H9 (cell line): Measurements from ENCODE around the gene PRICKLE3. TPM values are rescaled to one million over a fixed set of nuclear protein-coding genes. Genes with fewer than 3 reads are reported as not detected.
A peak's percentile ranks its signal among the peaks of the same experiment; 100 is the strongest.

Experiments
- DNase-seq: peaks from one replicate; pipeline ENCODE4 v3.0.0-alpha.2; 2017
- H2AFZ ChIP-seq: one replicate; pipeline ENCODE4 v1.6.1; 2013; ENCODE audit warnings: mild to moderate bottlenecking, low read length, control low read depth, moderate library complexity
- H2AK5ac ChIP-seq: 2 replicates; pipeline ENCODE4 v1.6.1; 2013; ENCODE audit warnings: low read length, control low read depth, mixed read lengths; ENCODE audit not compliant: insufficient read length
- H2BK120ac ChIP-seq: one replicate; pipeline ENCODE4 v1.6.1; 2013; ENCODE audit warnings: low read depth, mild to moderate bottlenecking, low read length, control low read depth, inconsistent platforms; ENCODE audit not compliant: poor library complexity, severe bottlenecking
- H2BK12ac ChIP-seq: 2 replicates; pipeline ENCODE4 v1.6.1; 2013; ENCODE audit warnings: low read length, control low read depth, mixed read lengths, low read depth; ENCODE audit not compliant: insufficient read length
- H2BK15ac ChIP-seq: 2 replicates; pipeline ENCODE4 v1.6.1; 2013; ENCODE audit warnings: low read depth, low read length, control low read depth
- H2BK20ac ChIP-seq: one replicate; pipeline ENCODE4 v1.6.1; 2013; ENCODE audit warnings: low read depth, mild to moderate bottlenecking, low read length, control low read depth, inconsistent platforms; ENCODE audit not compliant: poor library complexity, severe bottlenecking
- H2BK5ac ChIP-seq: 2 replicates; pipeline ENCODE4 v1.6.1; 2013; ENCODE audit warnings: low read length, control low read depth, mixed read lengths; ENCODE audit not compliant: insufficient read length
- H3K14ac ChIP-seq: 2 replicates; pipeline ENCODE4 v1.6.1; 2013; ENCODE audit warnings: low read length, control low read depth; ENCODE audit not compliant: insufficient read depth
- H3K18ac ChIP-seq: 2 replicates; pipeline ENCODE4 v1.6.1; 2013; ENCODE audit warnings: low read depth, mild to moderate bottlenecking, mixed read lengths, low read length, control low read depth; ENCODE audit not compliant: insufficient read length
- H3K23ac ChIP-seq: 2 replicates; pipeline ENCODE4 v1.6.1; 2013; ENCODE audit warnings: low read length, control low read depth, mixed read lengths, low read depth; ENCODE audit not compliant: insufficient read length
- H3K23me2 ChIP-seq: 2 replicates; pipeline ENCODE4 v1.6.1; 2013; ENCODE audit warnings: low read depth, mild to moderate bottlenecking, mixed read lengths, low read length, control low read depth; ENCODE audit not compliant: insufficient read length, poor library complexity, severe bottlenecking
- H3K27ac ChIP-seq: 2 replicates; pipeline ENCODE4 v1.5.1; 2013; ENCODE audit warnings: low read length, control low read depth, mixed read lengths, low read depth; ENCODE audit not compliant: insufficient read length
- H3K27me3 ChIP-seq: 2 replicates; pipeline ENCODE4 v1.6.1; 2013; ENCODE audit warnings: low read length, control low read depth, inconsistent platforms; ENCODE audit not compliant: insufficient read depth
- H3K4ac ChIP-seq: 2 replicates; pipeline ENCODE4 v1.6.1; 2013; ENCODE audit warnings: low read depth, mild to moderate bottlenecking, control low read depth, inconsistent platforms, low read length, moderate library complexity
- H3K4me1 ChIP-seq: 2 replicates; pipeline ENCODE4 v1.6.1; 2013; ENCODE audit warnings: low read length, control low read depth, inconsistent platforms; ENCODE audit not compliant: insufficient read depth
- H3K4me2 ChIP-seq: 2 replicates; pipeline ENCODE4 v1.6.1; 2013; ENCODE audit warnings: low read length, control low read depth, mixed read lengths; ENCODE audit not compliant: insufficient read length, insufficient read depth
- H3K56ac ChIP-seq: 2 replicates; pipeline ENCODE4 v1.6.1; 2013; ENCODE audit warnings: low read depth, mild to moderate bottlenecking, mixed read lengths, low read length, control low read depth; ENCODE audit not compliant: insufficient read length
- H3K79me1 ChIP-seq: 2 replicates; pipeline ENCODE4 v1.6.1; 2013; ENCODE audit warnings: low read depth, mild to moderate bottlenecking, moderate library complexity, low read length, control low read depth, inconsistent platforms; ENCODE audit not compliant: insufficient read depth, poor library complexity, severe bottlenecking
- H3K79me2 ChIP-seq: 2 replicates; pipeline ENCODE4 v1.6.1; 2013; ENCODE audit warnings: low read length, control low read depth, inconsistent platforms; ENCODE audit not compliant: insufficient read depth
- H3K9ac ChIP-seq: 2 replicates; pipeline ENCODE4 v1.6.1; 2013; ENCODE audit warnings: low read length, control low read depth, mixed read lengths; ENCODE audit not compliant: insufficient read length; ENCODE audit errors: extremely low read depth
- H3K9me3 ChIP-seq: one replicate; pipeline ENCODE4 v1.6.1; 2013; ENCODE audit warnings: low read depth, low read length, inconsistent platforms; ENCODE audit not compliant: control insufficient read depth
- H3T11ph ChIP-seq: one replicate; pipeline ENCODE4 v1.6.1; 2013; ENCODE audit warnings: mild to moderate bottlenecking, low read length, control low read depth, inconsistent platforms
- H4K20me1 ChIP-seq: one replicate; pipeline ENCODE4 v1.6.1; 2013; ENCODE audit not compliant: control insufficient read depth, insufficient read length, insufficient read depth
- H4K5ac ChIP-seq: 2 replicates; pipeline ENCODE4 v1.6.1; 2013; ENCODE audit warnings: low read depth, mild to moderate bottlenecking, mixed read lengths, low read length, control low read depth; ENCODE audit not compliant: insufficient read length
- H4K8ac ChIP-seq: replicated peaks from 2 replicates; pipeline ENCODE4 v1.6.1; 2013; ENCODE audit warnings: low read length, control low read depth, mixed read lengths, low read depth; ENCODE audit not compliant: insufficient read length
- H4K91ac ChIP-seq: 2 replicates; pipeline ENCODE4 v1.6.1; 2013; ENCODE audit warnings: low read depth, mild to moderate bottlenecking, moderate library complexity, mixed read lengths, low read length, control low read depth; ENCODE audit not compliant: insufficient read length
- H3K27ac Mint-ChIP-seq, 3 experiments: 2 replicates in 2 of 3; 3 replicates in 1 of 3; pipeline ENCODE4 v1.8.0; 2020 to 2021; ENCODE audit warnings: mixed read lengths in 3 of 3, mild to moderate bottlenecking in 1 of 3, moderate library complexity in 1 of 3
- H3K27me3 Mint-ChIP-seq: 2 replicates; pipeline ENCODE4 v1.8.0; 2021; ENCODE audit warnings: low read depth, mild to moderate bottlenecking, moderate library complexity, mixed read lengths
- H3K36me3 Mint-ChIP-seq, 3 experiments: 2 replicates in 2 of 3; 3 replicates in 1 of 3; pipeline ENCODE4 v1.8.0; 2020 to 2021; ENCODE audit warnings: low read depth in 3 of 3, mixed read lengths in 3 of 3; ENCODE audit not compliant: insufficient read depth in 1 of 3
- H3K4me1 Mint-ChIP-seq, 2 experiments: 2 replicates each; pipeline ENCODE4 v1.8.0; 2020; ENCODE audit warnings: mixed read lengths in 2 of 2
- H3K4me3 Mint-ChIP-seq, 2 experiments: 2 replicates in 1 of 2; 3 replicates in 1 of 2; pipeline ENCODE4 v1.8.0; 2020 to 2021; ENCODE audit warnings: mild to moderate bottlenecking in 2 of 2, mixed read lengths in 2 of 2, moderate library complexity in 1 of 2
- H3K9me3 Mint-ChIP-seq, 2 experiments: 2 replicates in 1 of 2; 3 replicates in 1 of 2; pipeline ENCODE4 v1.8.0; 2020; ENCODE audit warnings: mild to moderate bottlenecking in 2 of 2, mixed read lengths in 2 of 2, moderate library complexity in 1 of 2
- CTCF ChIP-seq: fragments of 200-600 bp; sonication (generic); conservative IDR thresholded peaks from 3 replicates; pipeline ENCODE4 v1.8.0; 2021; ENCODE audit warnings: antibody characterized with exemption, mild to moderate bottlenecking
- WGBS: extraction: QIAGEN DNeasy Blood & Tissue Kit; methylation state at CpG from one replicate; pipeline ENCODE4 v1.1.7; 2013; ENCODE audit warnings: missing lambda C conversion rate, low lambda C conversion rate, mixed read lengths; ENCODE audit not compliant: insufficient read length; ENCODE audit errors: extremely low coverage; 5-methylcytosine and 5-hydroxymethylcytosine counted together
- total RNA-seq: library from RNA; stranded (reverse); gene quantifications from 2 replicates; pipeline ENCODE4 v1.2.1, GENCODE V29; 2021

PRICKLE3 gene
- total RNA-seq, 1 experiment from 2014 or later: 9.7 TPM

GRCh38 chrX:49209434-49210251 is 23.5 kb upstream of the PRICKLE3 start:
- Mint-ChIP-seq H3K36me3 (peaks cover 0 to 7% (median 4%) of the 10 kb centered on the region in 3 experiments; a peak in 2 of 7 replicates), H3K4me1 (peaks cover 0 to 13% of the 10 kb centered on the region in 2 experiments; a peak in 2 of 4 replicates), H3K9me3 (peaks cover 64 to 85% of the 10 kb centered on the region in 2 experiments), H3K4me3 (no peak overlapping the region), H3K27ac (no peak overlapping the region; a peak in 1 of 7 replicates), H3K27me3 (peaks cover 10% of the 10 kb centered on the region)
- no peak overlapping the region for H3K27ac ChIP-seq
- no peak overlapping the region for H3T11ph ChIP-seq
- no peak overlapping the region for H3K14ac ChIP-seq
- peak; percentile 73 for DNase-seq
- H2BK12ac ChIP-seq: no peak overlapping the region
- no peak overlapping the region for H2BK120ac ChIP-seq
- H4K5ac ChIP-seq: no peak overlapping the region
- no peak overlapping the region for H3K56ac ChIP-seq
- H3K79me2 ChIP-seq: no peaks in the 10 kb centered on the region
- H2BK20ac ChIP-seq: no peak overlapping the region
- no peak overlapping the region for H2BK15ac ChIP-seq
- H3K4ac ChIP-seq: no peak overlapping the region
- peaks cover 41% of the 10 kb centered on the region for H3K9me3 ChIP-seq
- H3K9ac ChIP-seq: no peak overlapping the region
- no peaks in the 10 kb centered on the region for H3K79me1 ChIP-seq
- no peak overlapping the region for H4K91ac ChIP-seq
- 0 out of 3 replicates have a peak, but pooled peaks have one; percentile 17 for TF ChIP-seq CTCF
- H3K18ac ChIP-seq: no peak overlapping the region
- H3K23me2 ChIP-seq: no peaks in the 10 kb centered on the region
- H3K4me2 ChIP-seq: no peak overlapping the region
- no peak overlapping the region for H2AFZ ChIP-seq
- no peak overlapping the region for H2BK5ac ChIP-seq
- no peaks in the 10 kb centered on the region for H4K20me1 ChIP-seq
- no peaks in the 10 kb centered on the region for H3K27me3 ChIP-seq
- WGBS: no CpG with 5 or more reads among the region's 28 CpGs
- no peaks in the 10 kb centered on the region for H3K4me1 ChIP-seq
- no peak overlapping the region for H4K8ac ChIP-seq
- no peak overlapping the region for H2AK5ac ChIP-seq
- no peak overlapping the region for H3K23ac ChIP-seq
